HG02885 (cell line): Measurements from ENCODE around the gene BOD1L2.

Experiments
- ATAC-seq: cut with Tn5 transposase; IDR thresholded peaks from one replicate; pipeline ENCODE4 v1.9.1; 2021; ENCODE audit warnings: mild to moderate bottlenecking; ENCODE audit not compliant: unreplicated experiment, poor library complexity

Gene BOD1L2

GRCh38 chr18:57149531-57149930, 2.6 kb downstream of the BOD1L2 start:
- no peak for ATAC-seq

GRCh38 chr18:57150081-57150480, 3.2 kb downstream of the BOD1L2 start:
- no peak for ATAC-seq

- ATAC-seq: no peak
These were observed 3.9 kb downstream of the BOD1L2 start for GRCh38 chr18:57150828-57151227.

GRCh38 chr18:57154191-57154830, 7.4 kb downstream of the BOD1L2 start:
- no peak for ATAC-seq

GRCh38 chr18:57164401-57164800, 17.5 kb downstream of the BOD1L2 start:
- no peak for ATAC-seq

GRCh38 chr18:57167617-57168308, 20.9 kb downstream of the BOD1L2 start:
- ATAC-seq: no peak

GRCh38 chr18:57171026-57171425, 24.1 kb downstream of the BOD1L2 start:
- ATAC-seq: no peak

GRCh38 chr18:57175532-57175931, 28.6 kb downstream of the BOD1L2 start:
- ATAC-seq: no peak

- ATAC-seq: no peak
These were observed 38.5 kb downstream of the BOD1L2 start for GRCh38 chr18:57185434-57185833.

- ATAC-seq: no peak
These were observed 42.1 kb downstream of the BOD1L2 start for GRCh38 chr18:57188851-57189557.

GRCh38 chr18:57190026-57190425, 43.1 kb downstream of the BOD1L2 start:
- ATAC-seq: no peak

- no peak for ATAC-seq
These were observed 47.2 kb downstream of the BOD1L2 start for GRCh38 chr18:57194070-57194469.

- no peak for ATAC-seq
These were observed 47.7 kb downstream of the BOD1L2 start for GRCh38 chr18:57194622-57195021.

- no peak for ATAC-seq
These were observed 48.5 kb downstream of the BOD1L2 start for GRCh38 chr18:57195341-57195740.

- ATAC-seq: no peak
These were observed 50.4 kb downstream of the BOD1L2 start for GRCh38 chr18:57197261-57197660.

GRCh38 chr18:57198073-57198472, 51.2 kb downstream of the BOD1L2 start:
- no peak for ATAC-seq
